HG03103 (cell line): ENCODE results near the gene CCDC38.
"Not testable (repeated sequence)": the region's sequence is repeated elsewhere in the genome, so short reads cannot be mapped to it uniquely, and the experiment has no call there.

Experiments used
- ATAC-seq: cut with Tn5 transposase; IDR thresholded peaks from one replicate; pipeline ENCODE4 v1.9.1; 2021; ENCODE audit warnings: low read depth; ENCODE audit not compliant: unreplicated experiment

The CCDC38 gene

DNA sequence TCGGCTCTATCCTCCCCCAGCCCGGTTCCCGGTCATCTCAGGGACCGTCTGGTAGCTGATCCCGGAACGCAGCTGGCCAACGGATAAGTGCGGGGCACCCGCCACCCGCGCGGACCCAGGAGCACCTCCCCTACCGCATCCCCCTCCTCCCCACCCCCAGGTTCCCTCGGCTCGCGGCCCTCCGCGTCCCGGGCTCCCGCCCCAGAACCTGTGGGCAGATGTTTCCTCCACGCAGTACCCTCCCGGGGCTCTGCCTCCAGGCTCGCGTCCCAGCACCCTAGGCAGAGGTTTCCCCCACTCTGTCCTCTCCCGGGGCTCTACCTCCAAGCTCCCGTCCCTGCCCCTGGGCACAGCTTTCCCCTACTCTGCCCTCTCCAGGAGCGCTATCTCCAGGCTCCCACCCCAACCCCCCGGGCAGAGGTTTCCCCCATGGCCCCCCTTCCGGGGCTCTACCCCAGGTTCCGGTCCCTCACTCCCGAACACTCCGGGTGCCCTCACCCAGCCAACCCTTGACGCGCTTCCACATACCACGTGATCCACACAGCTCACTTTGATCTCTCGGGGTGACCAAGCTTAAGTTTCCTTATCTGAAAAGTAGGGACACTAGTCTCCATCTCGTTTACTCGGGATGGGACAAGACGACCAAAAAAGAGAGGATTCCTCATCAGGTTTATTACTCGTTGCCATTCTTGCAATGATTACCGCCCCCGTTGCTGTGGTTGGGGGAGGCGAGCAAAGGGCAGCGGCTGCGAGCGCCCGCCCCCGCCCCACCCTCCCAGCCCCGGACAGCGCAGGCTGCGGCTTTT, at the start of gene CCDC38:
Gene CCDC38, minus strand, starts transcription at position 91 of the 806 bp plus-strand sequence. CDS start 6,105 bp downstream, outside the sequence.
- ATAC-seq = peak; percentile 97

DNA sequence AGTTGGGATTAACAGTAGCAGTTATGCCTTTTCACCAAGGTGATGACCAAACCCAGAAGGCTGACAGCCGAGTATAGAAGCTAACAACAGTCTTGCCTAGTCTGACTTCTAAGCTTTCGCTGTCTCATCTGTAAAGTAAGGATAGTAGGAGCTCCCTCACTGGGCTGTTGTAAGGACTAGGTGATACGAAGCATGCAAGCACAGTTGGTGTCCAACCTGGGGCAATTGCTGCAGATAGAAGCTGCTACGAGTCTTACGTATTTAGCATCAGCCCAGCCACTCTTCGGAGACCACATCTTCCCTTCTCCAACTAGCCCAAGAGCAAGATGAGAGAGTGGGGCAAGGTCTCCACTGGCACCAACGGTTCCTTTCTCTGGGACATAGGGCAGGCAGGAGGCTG, 47.7 kb upstream of the CCDC38 start:
- ATAC-seq = no peak

DNA sequence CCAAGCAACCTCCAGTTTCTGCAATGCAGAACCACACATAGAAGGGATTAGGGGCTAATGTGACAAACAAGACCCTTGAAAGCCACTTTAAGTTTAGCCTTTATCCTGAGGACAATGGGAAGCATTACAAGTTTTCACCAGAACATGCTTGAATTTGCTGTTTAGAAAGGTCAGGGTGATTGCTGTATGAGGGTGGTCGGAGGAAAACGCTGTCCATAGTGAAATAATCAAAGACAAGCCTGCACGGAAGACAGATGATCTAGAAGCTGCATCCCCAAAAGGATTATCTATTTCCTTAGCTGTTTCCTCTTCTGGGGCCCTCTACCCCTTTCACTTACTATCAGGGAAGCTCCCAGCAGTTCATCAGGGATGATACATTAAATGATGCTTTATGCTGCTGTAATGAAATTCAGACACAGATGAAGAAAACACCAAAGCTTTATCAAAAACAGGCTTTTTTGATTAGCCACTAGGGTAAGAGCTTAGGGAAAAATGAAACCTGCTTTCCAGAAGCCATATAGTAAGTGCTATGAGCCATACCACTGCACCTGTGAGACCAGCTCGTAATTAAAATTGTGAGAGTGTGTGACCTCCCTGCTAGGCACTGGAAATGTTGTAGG, 47.2 kb upstream of the CCDC38 start:
- no peak for ATAC-seq

DNA sequence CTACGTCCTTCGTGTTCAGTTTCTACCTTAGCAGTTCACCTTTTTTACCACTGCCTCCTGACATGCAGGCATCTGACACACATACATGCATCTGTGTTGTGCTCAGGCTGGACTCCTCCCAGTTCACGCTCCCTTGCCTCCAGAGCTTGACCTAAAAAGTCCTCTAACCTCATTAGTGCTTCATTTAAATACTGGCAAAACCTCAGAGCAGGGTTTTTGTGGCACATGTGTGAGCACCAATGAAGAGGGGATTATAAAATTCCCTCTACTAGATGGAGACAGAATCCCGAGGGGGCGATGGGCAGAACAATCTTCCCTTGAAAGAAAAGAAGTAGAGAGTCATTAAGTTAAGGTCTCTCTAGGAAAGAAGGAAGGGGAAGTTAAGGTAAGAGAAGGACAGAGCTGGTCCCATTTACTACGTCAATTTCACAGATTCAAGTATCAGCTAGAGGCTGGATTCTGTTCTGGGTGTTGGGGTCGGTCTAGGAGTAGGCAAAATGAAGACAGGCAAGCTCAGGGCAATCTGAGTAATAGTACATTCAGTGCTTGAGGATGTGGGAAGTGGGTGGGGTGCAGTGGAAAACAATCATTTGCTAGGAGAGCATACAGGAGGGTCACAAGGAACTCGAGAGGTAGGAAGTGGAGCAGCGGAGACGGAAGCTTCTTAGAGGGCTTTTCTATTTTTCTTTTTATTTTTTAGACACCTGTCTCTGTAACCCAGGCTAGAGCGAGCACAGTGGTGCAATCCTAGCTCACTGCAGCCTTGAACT, 46.3 kb upstream of the CCDC38 start:
- ATAC-seq = no peak

DNA sequence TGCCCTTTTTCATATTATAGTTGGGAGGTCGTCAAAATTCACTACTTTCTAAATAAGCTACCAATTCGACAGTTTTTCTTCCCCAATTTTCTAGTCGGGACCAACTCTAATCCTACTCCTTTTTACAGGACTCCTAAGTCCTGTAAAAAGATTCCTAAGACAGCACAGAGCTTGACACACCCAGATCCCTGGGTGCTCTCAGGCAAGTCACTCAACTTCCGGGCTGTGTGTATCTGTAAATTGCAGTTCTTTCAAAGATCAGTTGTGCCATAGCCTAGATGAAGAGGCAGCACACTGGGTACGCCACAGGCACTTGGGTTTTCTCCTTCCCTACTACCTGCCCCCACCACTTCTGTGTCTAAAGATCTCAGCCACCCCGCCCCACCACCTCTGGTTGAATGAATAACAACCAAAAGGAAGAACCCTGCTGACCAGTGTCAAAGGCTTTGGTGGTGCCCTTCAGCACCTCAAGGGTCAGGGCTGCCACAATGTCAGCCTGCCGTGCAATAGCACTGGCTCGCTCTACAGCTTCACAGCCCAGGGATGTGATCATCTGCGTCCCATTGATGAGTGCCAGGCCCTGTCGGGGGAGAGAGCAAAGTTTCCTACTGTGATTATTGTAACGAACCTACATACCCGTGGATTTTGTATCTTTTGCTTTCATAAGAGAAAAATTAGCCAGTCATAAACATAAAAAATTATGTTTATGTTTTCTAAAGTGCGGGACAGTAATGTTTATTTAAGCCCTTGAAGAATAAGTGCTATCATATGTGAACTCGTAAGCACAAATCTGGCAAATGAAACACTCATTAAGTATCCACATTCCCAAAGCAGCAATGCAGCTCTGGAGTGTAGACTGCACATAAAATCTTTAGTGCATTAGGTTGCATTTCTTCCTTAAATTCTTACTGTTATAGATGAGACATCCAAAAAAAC, 44.5 kb upstream of the CCDC38 start:
- ATAC-seq = no peak

DNA sequence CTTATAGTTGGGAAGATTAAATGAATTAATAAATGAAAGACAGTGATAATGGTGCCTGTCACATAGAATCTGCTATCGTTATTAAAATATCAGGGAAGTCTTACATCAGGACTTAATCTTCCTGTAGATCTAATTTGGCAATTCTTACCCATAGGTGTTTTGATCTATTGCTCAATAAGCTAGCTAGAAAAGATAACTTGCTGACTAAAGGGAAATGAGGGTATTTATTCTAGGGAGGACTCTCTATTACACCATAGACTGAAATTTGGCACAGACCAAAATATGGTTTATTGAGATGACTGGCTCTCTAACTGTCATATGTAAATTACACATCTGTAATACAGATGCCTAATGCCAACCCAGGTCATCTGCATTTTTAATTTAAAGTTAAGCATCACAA, 42.3 kb upstream of the CCDC38 start:
- ATAC-seq = no peak

DNA sequence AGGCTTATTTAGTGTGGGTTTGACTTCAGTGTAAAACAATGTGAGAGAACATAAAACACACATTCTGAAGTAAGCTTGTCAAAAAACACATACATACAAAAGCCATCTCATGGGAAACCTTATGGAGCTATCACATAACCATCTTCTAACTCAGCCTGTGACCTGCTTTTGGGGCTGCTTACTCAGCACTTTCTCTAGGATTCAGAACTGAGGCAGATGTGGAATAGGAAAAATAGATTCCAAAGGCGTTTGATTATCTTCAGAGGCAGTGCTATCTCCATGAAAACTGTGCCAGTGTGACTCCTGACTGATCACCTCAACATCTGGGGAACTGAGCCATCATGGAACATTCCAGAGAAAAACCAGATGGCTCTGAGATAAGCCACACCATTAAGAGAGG, 40.2 kb upstream of the CCDC38 start:
- ATAC-seq = no peak

DNA sequence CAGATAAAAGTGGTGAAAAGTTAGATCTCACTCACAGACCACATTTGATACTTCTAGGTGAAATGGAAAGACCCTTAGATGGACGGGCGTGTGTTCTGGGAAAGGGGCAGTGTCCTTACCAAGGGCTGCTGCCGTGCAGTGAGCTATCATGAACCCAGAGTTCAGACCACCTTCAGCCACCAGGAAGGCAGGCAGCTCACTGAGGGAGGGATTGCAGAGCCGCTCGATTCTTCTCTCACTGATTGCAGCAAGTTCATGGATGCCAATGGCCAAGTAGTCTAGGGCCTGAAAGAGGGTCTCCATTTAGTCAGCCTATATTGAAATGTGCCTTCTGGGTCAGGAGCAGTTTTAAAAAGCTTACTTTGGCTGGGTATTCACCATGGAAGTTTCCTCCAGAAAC, 38.0 kb upstream of the CCDC38 start:
- ATAC-seq = no peak

DNA sequence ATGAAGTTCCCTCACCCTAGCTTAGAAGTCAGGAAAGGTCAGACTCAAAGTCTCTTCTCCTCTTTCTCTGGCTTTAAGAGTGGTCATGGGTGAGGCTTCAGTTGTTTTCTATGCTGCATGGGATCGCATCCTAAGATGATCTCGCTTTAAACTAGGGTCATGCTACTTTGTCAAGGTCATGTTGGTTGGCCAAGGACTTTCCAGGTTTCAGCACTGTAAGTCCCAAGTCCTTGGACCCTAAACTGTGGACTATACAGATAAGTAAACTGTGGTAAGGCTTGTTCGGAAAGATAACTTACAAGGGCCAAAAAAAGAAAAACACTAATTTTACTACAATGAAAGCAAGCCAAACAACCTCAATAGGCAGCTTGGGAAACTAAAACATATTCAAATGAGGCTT, 36.4 kb upstream of the CCDC38 start:
- ATAC-seq = no peak

DNA sequence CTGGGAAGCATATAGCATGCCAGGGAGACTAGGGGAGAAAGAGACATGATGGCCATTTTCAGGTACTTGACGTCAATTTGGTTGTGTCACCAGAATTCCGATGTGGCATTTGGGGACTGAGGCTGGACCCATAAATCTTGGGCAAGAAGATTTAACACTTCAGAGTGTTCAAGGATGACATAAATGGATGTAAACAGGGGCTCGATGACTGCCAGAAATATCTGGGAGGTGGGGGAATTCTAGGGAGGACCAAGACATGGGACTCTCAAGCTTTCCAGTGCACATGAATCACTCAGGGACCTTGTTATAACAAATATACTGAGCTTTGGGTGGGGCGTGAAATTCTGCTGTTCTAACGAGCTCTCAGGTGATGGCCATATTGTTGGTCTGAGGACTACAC, 35.9 kb upstream of the CCDC38 start:
- no peak for ATAC-seq

DNA sequence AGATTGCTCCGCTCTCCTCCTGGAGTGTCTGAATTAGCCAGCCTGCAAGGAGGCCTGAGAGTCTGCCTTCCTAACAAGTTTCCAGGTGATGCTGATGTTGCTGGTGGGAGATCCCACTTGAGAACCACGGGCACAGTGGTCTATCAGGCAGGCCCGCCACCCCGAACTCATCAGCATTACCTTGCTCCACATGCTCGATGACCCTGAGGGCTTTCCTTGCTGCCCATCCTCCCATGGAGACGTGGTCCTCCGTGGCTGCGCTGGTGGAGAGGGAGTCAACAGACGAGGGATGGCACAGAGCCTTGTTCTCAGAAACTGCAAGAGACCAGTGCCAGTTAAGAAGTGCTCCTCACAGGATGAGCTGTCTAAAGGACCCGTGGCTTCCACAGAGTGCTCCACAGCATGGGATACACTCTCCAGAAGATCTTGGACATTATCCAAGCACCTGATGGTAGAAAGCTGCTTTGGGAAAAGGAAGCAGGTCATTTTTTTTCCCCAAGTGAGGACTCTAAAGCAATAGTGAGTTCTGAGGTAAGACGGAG, 35.4 kb upstream of the CCDC38 start:
- no peak for ATAC-seq

DNA sequence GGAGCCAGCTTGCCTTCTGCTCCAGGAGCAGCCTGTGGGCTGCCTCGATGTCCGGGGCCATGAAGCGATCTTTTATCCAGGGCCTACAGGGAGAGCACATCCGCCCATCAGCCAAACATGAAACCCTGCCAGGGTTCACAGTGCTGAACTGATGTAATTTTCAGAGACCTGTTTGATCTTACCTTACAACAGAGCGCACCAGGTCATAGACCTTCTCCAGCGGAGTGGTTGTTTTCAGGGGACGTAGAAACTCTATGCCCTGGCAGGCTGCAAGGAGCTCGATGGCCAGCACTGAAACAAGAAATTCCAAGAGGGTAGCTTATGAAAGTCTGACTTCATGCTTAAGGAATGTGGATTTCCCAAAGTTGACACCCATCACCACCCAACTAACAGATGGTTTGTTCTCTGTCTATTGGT, 34.0 kb upstream of the CCDC38 start:
- ATAC-seq = no peak

DNA sequence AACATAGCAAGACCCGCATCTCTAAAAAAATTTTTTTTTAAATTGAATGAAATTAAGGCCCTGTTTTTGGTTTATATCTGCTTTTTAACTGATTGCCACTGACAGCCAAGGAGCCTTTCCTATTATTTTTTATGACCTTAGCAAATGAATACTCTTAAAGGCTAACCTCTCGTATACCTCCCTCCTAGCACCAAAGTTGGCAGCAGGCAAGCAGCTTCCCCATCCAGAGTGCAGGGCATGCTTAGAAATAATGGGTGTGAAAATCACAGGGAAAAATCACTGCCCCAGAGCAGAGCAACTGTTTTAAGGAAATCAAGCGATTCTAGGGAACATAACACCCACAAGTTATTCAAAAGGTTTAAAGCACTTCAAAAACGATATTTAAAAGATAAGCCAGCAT, 33.1 kb upstream of the CCDC38 start:
- no peak for ATAC-seq

DNA sequence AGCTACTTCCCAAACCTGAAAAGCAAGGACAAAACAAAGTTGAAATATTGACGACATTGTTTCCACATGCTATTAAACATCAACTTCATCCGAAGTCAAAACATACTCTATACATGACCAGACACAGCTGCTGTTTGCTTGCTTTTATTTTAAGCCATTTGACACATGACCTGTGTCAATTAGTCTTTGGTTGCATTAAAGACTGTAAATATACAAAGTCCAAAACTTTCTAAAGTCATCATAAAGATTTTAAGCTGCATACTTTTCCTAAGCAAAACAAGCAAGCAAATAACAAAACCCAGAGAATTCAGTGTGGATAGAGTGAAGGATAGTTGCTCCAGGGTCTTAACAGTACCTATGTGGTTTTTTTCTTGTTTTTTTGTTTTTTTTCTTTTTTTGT, 31.9 kb upstream of the CCDC38 start:
- ATAC-seq = no peak

DNA sequence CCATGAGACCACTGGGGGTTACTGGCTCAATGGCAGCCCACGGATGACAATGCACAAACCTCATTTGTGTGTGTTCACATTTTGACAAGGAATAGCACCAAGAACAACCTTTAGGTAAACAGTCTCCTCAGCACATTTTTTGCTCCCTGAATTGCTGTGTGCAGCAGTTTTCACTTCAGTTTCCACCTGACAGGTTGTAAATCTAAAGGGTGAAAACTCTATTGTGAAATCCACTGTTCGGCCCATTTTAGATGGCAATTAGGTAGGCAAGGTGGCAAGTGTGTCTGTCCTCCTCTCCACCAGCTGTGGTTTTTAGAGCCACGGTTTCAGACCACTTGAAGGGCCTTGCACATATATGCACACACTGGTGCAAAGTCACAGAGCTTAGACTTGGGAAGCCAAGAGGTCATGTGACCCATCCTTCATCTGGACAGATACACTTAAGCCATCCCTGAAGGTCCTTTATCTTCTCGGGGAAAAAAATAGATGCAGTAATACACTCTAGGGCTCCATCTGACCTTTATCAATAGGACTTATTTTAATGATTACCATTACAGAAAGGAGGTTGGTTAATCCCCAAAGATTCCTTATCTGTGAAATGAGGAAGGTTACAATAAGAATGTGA, 30.5 kb upstream of the CCDC38 start:
- ATAC-seq = no peak

DNA sequence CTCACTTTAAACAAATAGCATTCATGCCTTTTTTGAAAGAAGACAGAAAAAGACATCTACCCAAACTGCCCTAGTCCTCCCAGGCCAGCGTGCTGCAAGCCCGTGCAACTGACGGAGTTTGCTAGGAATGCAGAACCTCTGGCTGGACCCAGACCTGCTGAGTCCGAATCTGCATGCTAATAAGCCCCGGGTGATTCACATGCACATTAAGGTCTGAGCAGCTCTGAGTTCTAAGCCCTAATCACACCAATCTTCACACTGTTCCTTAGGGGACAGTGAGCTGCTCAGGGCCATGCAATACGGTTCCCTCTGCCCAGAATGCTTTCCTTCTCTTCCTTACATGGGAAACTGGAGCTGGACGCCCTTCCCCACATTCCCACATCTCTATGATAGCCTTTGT, 28.5 kb upstream of the CCDC38 start:
- no peak for ATAC-seq

DNA sequence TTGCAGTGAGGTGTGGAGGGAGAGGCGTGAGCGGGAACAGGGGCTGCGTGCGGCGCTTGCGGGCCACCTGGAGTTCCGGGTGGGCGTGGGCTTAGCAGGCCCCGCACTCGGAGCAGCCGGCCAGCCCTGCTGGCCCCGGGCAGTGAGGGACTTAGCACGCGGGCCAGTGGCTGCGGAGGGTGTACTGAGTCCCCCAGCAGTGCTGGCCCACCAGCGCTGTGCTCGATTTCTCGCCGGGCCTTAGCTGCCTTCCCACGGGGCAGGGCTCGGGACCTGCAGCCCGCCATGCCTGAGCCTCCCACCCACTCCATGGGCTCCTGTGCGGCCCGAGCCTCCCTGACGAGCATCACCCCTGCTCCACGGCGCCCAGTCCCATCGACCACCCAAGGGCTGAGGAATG, 26.7 kb upstream of the CCDC38 start:
- ATAC-seq = not testable (repeated sequence)

DNA sequence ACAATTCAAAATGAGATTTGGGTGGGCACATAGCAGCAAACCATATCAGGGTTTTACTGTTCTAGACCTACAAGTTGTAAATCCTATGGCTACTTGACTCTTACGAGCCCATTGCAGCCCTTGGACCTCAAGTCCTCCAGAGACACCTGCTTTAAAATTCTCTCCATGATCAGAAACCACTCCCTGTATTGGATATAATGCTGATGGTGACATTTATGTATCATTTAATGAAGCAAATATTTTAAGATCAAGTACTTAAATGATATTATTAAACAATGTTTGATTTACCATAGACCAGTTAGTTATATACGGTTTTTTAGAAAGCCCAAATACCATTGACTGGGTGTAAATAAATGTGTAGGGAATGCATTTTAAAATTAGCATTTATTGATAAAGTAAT, 24.9 kb upstream of the CCDC38 start:
- ATAC-seq = no peak

DNA sequence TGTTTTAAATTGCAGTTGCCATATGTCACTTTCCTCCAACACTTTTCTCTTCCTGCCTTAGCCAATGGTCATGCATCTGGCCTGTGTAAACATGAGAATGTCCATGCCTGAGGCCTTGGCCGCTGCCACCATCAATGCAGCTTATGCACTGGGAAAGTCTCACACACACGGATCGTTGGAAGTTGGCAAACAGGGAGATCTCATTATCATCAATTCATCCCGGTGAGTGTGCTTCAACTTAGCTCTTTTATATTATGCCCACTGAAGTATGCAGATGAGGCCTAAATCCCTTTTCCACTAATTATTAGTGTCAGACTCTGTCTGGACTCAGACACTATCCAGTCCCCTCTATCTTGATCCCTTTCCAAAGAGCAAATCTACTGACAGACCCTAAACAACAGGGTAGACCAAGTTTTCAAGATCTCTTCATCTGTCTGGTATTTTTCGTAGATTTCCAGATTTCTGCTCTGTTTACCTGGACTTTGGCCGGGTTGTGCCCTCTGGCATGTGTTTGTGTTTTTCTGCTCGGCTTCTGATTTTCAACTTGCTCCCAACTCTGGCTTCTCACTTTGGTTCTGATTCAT, 24.0 kb upstream of the CCDC38 start:
- ATAC-seq = no peak
